Keratinocyte (primary cell): Measurements from ENCODE around the gene UBE2L6.

ENCODE experiments used
- CTCF ChIP-seq, 3 experiments: IDR thresholded peaks in 1 of 3; conservative IDR thresholded peaks in 1 of 3; optimal IDR thresholded peaks in 1 of 3; 2 replicates in 2 of 3; 3 replicates in 1 of 3; pipeline versions ENCODE3 to v1.5.1; 2011; ENCODE audit warnings: low read length in 3 of 3, mild to moderate bottlenecking in 3 of 3, moderate library complexity in 2 of 3, control low read depth in 1 of 3, inconsistent platforms in 1 of 3; ENCODE audit not compliant: insufficient read depth in 2 of 3; ENCODE audit errors: extremely low read depth in 1 of 3
- EZH2 ChIP-seq: IDR thresholded peaks from one replicate; pipeline ENCODE4 v1.6.1; 2012; ENCODE audit warnings: inconsistent platforms, mild to moderate bottlenecking, low read length, moderate library complexity

GRCh38 chr11:57552479-57552878 is 15.0 kb downstream of the UBE2L6 start:
- TF ChIP-seq CTCF (optimal IDR thresholded peaks at IDR 0.05 in 1 of 3, IDR thresholded peaks at IDR 0.05 in 1 of 3, conservative IDR thresholded peaks at IDR 0.05 in 1 of 3; ENCODE audit: extremely low read depth in 1 of 3, insufficient read depth in 2 of 3, low read length in 3 of 3): no peak
- no peak for TF ChIP-seq EZH2
